Adrenal gland (tissue), 12 donors: Measurements from ENCODE around the gene MPPED1. TPM values are rescaled to one million over a fixed set of nuclear protein-coding genes. Genes with fewer than 3 reads are reported as not detected.

Experiments
- DNase-seq, 7 donors: peaks; one replicate each; pipeline ENCODE4 v3.0.0-alpha.2; 2019 to 2020
- H3K27ac ChIP-seq, 5 donors: fragments of 200-600 bp; sonication (generic) in 4 of 5; 1 replicate in 3 of 5; 2 replicates in 2 of 5; pipeline versions ENCODE4 v1.5.1 to v1.8.0; 2016 to 2020; ENCODE audit warnings: mild to moderate bottlenecking in 1 of 5
- H3K27me3 ChIP-seq: fragments of 200-600 bp; 2 replicates; pipeline ENCODE4 v1.8.0; 2021
- H3K36me3 ChIP-seq, 2 donors: fragments of 200-600 bp; replicated peaks in 1 of 2; 1 replicate in 1 of 2; 2 replicates in 1 of 2; pipeline versions ENCODE4 v1.5.1 to v1.8.0; 2018 to 2022
- H3K4me1 ChIP-seq, 2 donors: fragments of 200-600 bp; replicated peaks in 1 of 2; 1 replicate in 1 of 2; 2 replicates in 1 of 2; pipeline versions ENCODE4 v1.5.1 to v1.8.0; 2018 to 2021
- H3K4me3 ChIP-seq, 4 donors: fragments of 200-600 bp; sonication (generic) in 3 of 4; one replicate each; pipeline ENCODE4 v1.5.1; 2016 to 2018
- H3K9me3 ChIP-seq, 3 donors: fragments of 200-600 bp; sonication (generic) in 1 of 3; replicated peaks in 1 of 3; 1 replicate in 2 of 3; 2 replicates in 1 of 3; pipeline versions ENCODE4 v1.5.1 to v1.8.0; 2016 to 2021
- POLR2A ChIP-seq, 2 donors: fragments of 450-650 bp; IDR thresholded peaks; one replicate each; pipeline ENCODE4 v1.6.1; 2017; ENCODE audit warnings: antibody characterized with exemption in 2 of 2, mild to moderate bottlenecking in 2 of 2, moderate library complexity in 1 of 2
- WGBS, 4 donors: extraction: QIAGEN DNeasy Blood & Tissue Kit in 2 of 4; methylation state at CpG; one replicate each; pipeline versions ENCODE4 v1.1.5 to v1.1.7; 2013 to 2017; 5-methylcytosine and 5-hydroxymethylcytosine counted together
- intact Hi-C, 2 donors: fragments of 100-400 bp; cut with DNase I; formaldehyde crosslinking; loops; one replicate each; pipeline versions ENCODE4 v1.14.1 to v1.15.0; 2022 to 2023
- polyA plus RNA-seq, 3 donors: library from polyadenylated mRNA; stranded (reverse); fragments of 200-250 nt in 2 of 3; fragments of 350-450 nt in 1 of 3; fragmentation: Illumina TruSeq in 1 of 3; extraction: RNeasy Lipid Tissue Mini Kit (QIAGEN cat#74804) in 1 of 3; gene quantifications; one replicate each; pipeline ENCODE4 v1.2.3, GENCODE V29; 2013 to 2014
- total RNA-seq, 9 donors: library from RNA; depleted of rRNA in 4 of 9; stranded (reverse); fragments of >200 nt in 4 of 9; fragments of 120-200 nt in 1 of 9; fragmentation: NEBNext Ultra II Directional in 1 of 9; extraction: Animal tissue kit (Norgen Biotek cat#: 25700) in 1 of 9; gene quantifications; one replicate each; pipeline versions ENCODE4 v1.1.0 to v1.2.4, GENCODE V29; 2013 to 2023
- TF ChIP-seq, protein P1 (sequence below), 6 experiments: fragments of 450-650 bp in 4 of 6; fragments of 200-600 bp in 2 of 6; sonication (generic) in 1 of 6; IDR thresholded peaks; 1 replicate in 5 of 6; 2 replicates in 1 of 6; pipeline versions ENCODE4 v1.5.1 to v1.8.0; 2016 to 2021; ENCODE audit warnings: antibody characterized with exemption in 6 of 6, mild to moderate bottlenecking in 2 of 6, moderate library complexity in 1 of 6
- donor health status: healthy with polysubstance abuse.
- donor health status: Bipolar disorder and iron deficiency.
- donor health status: DM: yes; HTN: yes; CAD: no.
- donor health status: DM: no; HTN: no; CAD: no.
- donor health status: DM: no; HTN: no; CAD: no.
- donor health status: DM: yes; HTN: yes; CAD: no.

The MPPED1 gene
- total and polyA plus RNA-seq, 12 donors, result 0.07 to 0.44 (median 0.11) TPM; not detected in 8

DNA sequence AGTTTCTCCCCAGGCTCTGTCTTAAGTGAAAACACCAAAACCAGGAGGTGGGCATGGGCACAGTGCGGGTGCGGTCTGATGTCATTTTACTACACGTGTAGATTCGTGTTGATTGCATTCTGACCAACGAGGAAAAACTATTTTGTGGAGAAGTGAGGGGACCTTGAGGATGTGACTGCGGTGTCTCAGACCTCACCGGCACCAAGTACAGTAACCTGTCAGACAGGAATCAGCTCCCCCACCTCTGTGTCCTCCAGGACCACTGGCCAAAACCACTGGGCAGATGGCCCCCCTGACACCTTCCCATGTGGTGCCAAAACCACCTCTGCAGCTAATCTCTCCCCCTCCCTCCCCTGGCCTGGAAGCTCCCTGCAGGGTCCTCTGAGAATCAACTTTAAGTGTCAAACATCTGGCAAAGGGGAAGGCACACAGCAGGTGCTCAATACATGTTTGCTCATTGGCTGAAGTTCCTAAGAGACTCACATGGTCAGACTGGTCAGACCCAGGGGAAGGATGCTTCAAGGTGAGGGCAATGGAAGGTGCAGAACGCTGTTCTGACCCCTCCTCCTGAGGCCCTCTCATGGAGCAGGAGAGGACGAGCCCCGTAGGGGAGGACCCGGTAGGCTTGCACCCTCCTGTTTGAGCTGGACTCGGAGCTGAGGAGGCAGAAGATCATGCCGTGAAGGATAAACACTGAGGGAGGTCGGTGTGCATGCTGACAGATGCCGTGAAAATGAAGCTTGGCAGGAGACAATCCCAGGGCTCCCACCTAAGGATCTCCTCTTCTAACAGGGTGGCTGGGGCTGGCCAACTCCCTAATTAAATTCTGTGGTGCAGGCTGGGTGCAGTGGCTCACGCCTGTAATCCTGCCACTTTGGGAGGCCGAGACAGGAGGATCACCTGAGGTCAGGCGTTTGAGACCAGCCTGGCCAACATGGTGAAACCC is 129.9 kb downstream of the MPPED1 start:
- WGBS, 4 donors, result 79 to 92% (median 82%) methylated on average over 17 to 18 of the region's 18 CpGs
- DNase-seq, result peak in 1 of 7 donors; percentile 21
- Histone ChIP-seq H3K4me3 (no peak overlapping the region), H3K9me3 (peaks cover 0 to 4% (median 0%) of the 10 kb centered on the region in 3 donors), H3K27me3 (no peaks in the 10 kb centered on the region), H3K27ac (no peak overlapping the region), H3K4me1 (no peaks in the 10 kb centered on the region), H3K36me3 (no peaks in the 10 kb centered on the region)
- intact Hi-C loops, result no loop called here
- TF ChIP-seq, protein P1, sequence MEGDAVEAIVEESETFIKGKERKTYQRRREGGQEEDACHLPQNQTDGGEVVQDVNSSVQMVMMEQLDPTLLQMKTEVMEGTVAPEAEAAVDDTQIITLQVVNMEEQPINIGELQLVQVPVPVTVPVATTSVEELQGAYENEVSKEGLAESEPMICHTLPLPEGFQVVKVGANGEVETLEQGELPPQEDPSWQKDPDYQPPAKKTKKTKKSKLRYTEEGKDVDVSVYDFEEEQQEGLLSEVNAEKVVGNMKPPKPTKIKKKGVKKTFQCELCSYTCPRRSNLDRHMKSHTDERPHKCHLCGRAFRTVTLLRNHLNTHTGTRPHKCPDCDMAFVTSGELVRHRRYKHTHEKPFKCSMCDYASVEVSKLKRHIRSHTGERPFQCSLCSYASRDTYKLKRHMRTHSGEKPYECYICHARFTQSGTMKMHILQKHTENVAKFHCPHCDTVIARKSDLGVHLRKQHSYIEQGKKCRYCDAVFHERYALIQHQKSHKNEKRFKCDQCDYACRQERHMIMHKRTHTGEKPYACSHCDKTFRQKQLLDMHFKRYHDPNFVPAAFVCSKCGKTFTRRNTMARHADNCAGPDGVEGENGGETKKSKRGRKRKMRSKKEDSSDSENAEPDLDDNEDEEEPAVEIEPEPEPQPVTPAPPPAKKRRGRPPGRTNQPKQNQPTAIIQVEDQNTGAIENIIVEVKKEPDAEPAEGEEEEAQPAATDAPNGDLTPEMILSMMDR (IDR thresholded peaks at IDR 0.05), result no peak
- TF ChIP-seq POLR2A (IDR thresholded peaks at IDR 0.05), result no peak

DNA sequence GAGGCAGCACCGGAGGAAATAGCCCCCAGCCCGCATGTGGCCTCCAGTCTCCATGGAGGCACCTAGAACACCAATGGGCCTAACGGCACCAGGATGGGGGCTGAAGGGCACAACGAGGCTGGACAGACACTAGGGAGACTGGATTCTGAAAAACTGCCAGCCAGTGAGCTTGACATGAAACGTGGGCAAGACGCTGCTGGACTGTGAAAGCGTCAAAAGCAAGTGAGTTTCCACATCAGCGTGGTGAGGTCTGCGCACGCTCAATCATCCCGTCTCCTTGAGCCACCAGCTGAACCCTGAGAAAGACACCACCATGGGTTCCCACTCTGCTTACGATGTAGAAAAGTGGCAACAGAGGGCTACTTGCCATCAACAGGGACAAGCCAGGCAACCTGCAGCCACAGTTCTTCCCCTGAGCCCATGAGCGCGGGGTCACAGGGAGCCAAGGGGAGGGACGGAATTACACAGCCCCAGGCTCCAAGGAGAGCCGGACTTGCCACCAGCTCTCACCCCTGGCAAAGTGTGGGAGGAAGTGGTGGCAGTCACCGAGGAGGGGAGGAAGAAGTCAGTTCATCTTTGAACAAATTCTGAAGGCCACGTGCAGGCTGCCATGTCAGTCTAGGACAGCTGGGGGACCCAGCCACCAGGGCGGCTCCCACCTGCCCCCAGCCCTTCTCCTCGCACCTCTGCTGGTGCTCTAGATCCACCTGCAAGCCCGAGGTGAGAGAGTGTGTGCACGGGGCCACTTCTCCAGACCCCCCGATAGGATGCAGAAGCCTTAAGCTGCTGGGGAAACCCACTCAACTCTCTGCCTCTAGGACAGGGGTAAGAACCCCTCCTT is 131.1 kb downstream of the MPPED1 start:
- H3K4me1 ChIP-seq, result no peaks in the 10 kb centered on the region

DNA sequence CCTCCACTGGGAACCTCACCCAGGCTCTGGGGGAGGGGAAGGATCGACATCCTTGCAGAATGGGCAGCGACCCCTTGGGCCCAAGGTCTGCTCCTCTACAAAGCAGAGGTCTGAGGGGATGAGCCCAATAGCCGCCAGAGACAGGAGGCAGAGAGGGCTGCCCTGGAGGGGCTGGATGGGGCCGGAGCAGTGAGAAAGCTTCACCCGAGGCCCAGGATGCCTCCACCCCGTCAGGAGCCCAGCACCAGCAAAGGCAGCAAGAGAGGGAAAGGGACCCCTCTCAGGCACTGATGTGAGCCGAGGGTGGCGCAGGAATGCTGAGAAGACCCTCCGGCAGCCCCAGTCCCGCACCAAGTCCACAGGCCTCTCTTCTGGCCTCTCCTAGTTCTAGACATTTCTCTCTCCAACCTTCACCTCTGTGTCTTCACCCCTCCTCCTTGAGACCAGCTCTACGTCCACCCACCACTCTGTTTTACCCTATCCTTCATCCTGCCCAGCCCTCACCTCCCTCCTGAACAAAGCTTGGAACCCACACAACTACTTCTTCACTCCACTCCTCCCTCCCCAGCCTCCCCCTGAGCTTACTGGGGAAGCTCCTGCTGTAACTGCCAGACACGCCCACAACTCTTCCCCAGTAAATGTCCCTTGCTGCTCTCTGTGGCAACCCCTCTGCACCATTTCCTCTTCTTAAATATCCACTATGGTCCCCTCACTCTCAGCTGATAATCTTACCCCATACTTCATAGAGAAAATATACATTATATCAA is 131.9 kb downstream of the MPPED1 start:
- DNase-seq, result peak in 1 of 7 donors; percentile 25
- Histone ChIP-seq H3K27me3 (no peaks in the 10 kb centered on the region), H3K27ac (no peak overlapping the region), H3K4me3 (no peak overlapping the region), H3K4me1 (no peaks in the 10 kb centered on the region), H3K36me3 (no peaks in the 10 kb centered on the region), H3K9me3 (no peaks in the 10 kb centered on the region)
- intact Hi-C loops, result no loop called here
- 83 to 90% (median 85%) methylated on average over 6 to 12 of the region's 12 CpGs for WGBS, 4 donors
- no peak for TF ChIP-seq POLR2A (IDR thresholded peaks at IDR 0.05)
- TF ChIP-seq, protein P1 (IDR thresholded peaks at IDR 0.05), result no peak

More for the DNA sequence above, 131.1 kb downstream of the MPPED1 start:
- TF ChIP-seq, protein P1 (IDR thresholded peaks at IDR 0.05), result no peak
- no peak for TF ChIP-seq POLR2A (IDR thresholded peaks at IDR 0.05)
- no peak overlapping the region for H3K27ac ChIP-seq
- WGBS, 4 donors, result 82 to 92% (median 90%) methylated on average over 21 to 23 of the region's 23 CpGs
- H3K4me3 ChIP-seq, result no peak overlapping the region
- H3K9me3 ChIP-seq, result no peaks in the 10 kb centered on the region
- no peaks in the 10 kb centered on the region for H3K27me3 ChIP-seq
- intact Hi-C loops, result no loop called here
- H3K36me3 ChIP-seq, result no peaks in the 10 kb centered on the region
- DNase-seq, result peak in 1 of 7 donors; percentile 23
